ENCODE data around the gene LCE1D. TPM values are rescaled to one million over a fixed set of nuclear protein-coding genes. Genes with fewer than 3 reads are reported as not detected.

The LCE1D gene
- total RNA-seq, 4 donors from 2014 or later: not detected

- Histone ChIP-seq H3K27me3 (no peaks in the 10 kb centered on the region), H3K9me3 (peaks cover 0 to 3% (median 0%) of the 10 kb centered on the region in 4 donors)
- WGBS, 2 donors: 56 to 63% methylated on average over 8 of the region's 8 CpGs
These were observed 27.5 kb upstream of the LCE1D start for GRCh38 chr1:152768847-152769533.

GRCh38 chr1:152770411-152770810, 26.1 kb upstream of the LCE1D start:
- H3K27me3 ChIP-seq: no peaks in the 10 kb centered on the region

More at GRCh38 chr1:152768847-152769533, 27.5 kb upstream of the LCE1D start:
- no peak for DNase-seq (ENCODE audit: low spot score in 2 of 2)
- TF ChIP-seq EP300 (IDR thresholded peaks at IDR 0.05) (no peak), CTCF (IDR thresholded peaks at IDR 0.05) (no peak), POLR2A (IDR thresholded peaks at IDR 0.05) (no peak)
- Histone ChIP-seq H3K4me3 (no peak overlapping the region), H3K27ac (no peak overlapping the region), H3K36me3 (no peaks in the 10 kb centered on the region), H3K4me1 (no peaks in the 10 kb centered on the region)

GRCh38 chr1:152774875-152775274, 21.6 kb upstream of the LCE1D start, which contains the start of gene LCE1F:
Gene LCE1F (plus strand): TSS chr1:152775140. CDS start chr1:152776372, 1,232 bp downstream.
- TF ChIP-seq CTCF (IDR thresholded peaks at IDR 0.05) (no peak), EP300 (IDR thresholded peaks at IDR 0.05) (no peak), POLR2A (IDR thresholded peaks at IDR 0.05) (no peak)
- Histone ChIP-seq H3K36me3 (no peaks in the 10 kb centered on the region), H3K9me3 (peaks cover 0 to 17% (median 0%) of the 10 kb centered on the region in 4 donors), H3K4me3 (no peak within 1 kb of the TSS), H3K27me3 (no peaks in the 10 kb centered on the region), H3K27ac (no peak within 1 kb of the TSS), H3K4me1 (no peaks in the 10 kb centered on the region)
- no peak for DNase-seq (ENCODE audit: low spot score in 2 of 2)
- 70 to 79% methylated on average over 6 of the region's 6 CpGs for WGBS, 2 donors

More at GRCh38 chr1:152770411-152770810, 26.1 kb upstream of the LCE1D start:
- Histone ChIP-seq H3K4me1 (no peaks in the 10 kb centered on the region), H3K9me3 (peaks cover 0 to 5% (median 0%) of the 10 kb centered on the region in 4 donors), H3K27ac (no peak overlapping the region), H3K4me3 (no peak overlapping the region), H3K36me3 (no peaks in the 10 kb centered on the region)
- 68 to 79% methylated on average over 1 of the region's 1 CpG for WGBS, 2 donors
- TF ChIP-seq CTCF (IDR thresholded peaks at IDR 0.05): no peak
- no peak for TF ChIP-seq EP300 (IDR thresholded peaks at IDR 0.05)
- no peak for TF ChIP-seq POLR2A (IDR thresholded peaks at IDR 0.05)
- DNase-seq (ENCODE audit: low spot score in 2 of 2): no peak

GRCh38 chr1:152776361-152776760, 20.2 kb upstream of the LCE1D start:
- TF ChIP-seq POLR2A (IDR thresholded peaks at IDR 0.05) (no peak), CTCF (IDR thresholded peaks at IDR 0.05) (no peak), EP300 (IDR thresholded peaks at IDR 0.05) (no peak)
- WGBS, 2 donors: 65 to 73% methylated on average over 9 to 10 of the region's 11 CpGs
- Histone ChIP-seq H3K27me3 (no peaks in the 10 kb centered on the region), H3K27ac (no peak overlapping the region), H3K4me3 (no peak overlapping the region), H3K36me3 (no peaks in the 10 kb centered on the region), H3K4me1 (no peaks in the 10 kb centered on the region), H3K9me3 (peaks cover 0 to 17% (median 0%) of the 10 kb centered on the region in 4 donors)
- DNase-seq (ENCODE audit: low spot score in 2 of 2): no peak

GRCh38 chr1:152777510-152778137, 18.9 kb upstream of the LCE1D start:
- H3K4me3 ChIP-seq: no peak overlapping the region
- DNase-seq (ENCODE audit: low spot score in 2 of 2): no peak
- H3K27ac ChIP-seq: no peak overlapping the region
- no peaks in the 10 kb centered on the region for H3K4me1 ChIP-seq
- no peaks in the 10 kb centered on the region for H3K36me3 ChIP-seq
- no peaks in the 10 kb centered on the region for H3K27me3 ChIP-seq
- TF ChIP-seq CTCF (IDR thresholded peaks at IDR 0.05) (no peak), POLR2A (IDR thresholded peaks at IDR 0.05) (no peak), EP300 (IDR thresholded peaks at IDR 0.05) (no peak)
- 56 to 58% methylated on average over 4 of the region's 4 CpGs for WGBS, 2 donors
- peaks cover 0 to 13% (median 0%) of the 10 kb centered on the region in 4 donors for H3K9me3 ChIP-seq

All from tibial nerve (tissue), 4 donors.